Coronary artery (tissue), 2 donors: ENCODE data around the gene ITGB2.

Experiments used
- DNase-seq: peaks from one replicate; pipeline ENCODE4 v3.0.0-alpha.2; 2017; ENCODE audit warnings: low spot score
- H3K27ac ChIP-seq, 2 donors: fragments of 200-600 bp; sonication (generic); one replicate each; pipeline ENCODE4 v1.5.1; 2016 to 2019
- H3K4me3 ChIP-seq: fragments of 200-600 bp; sonication (generic); 2 replicates; pipeline ENCODE4 v1.5.1; 2016; ENCODE audit warnings: mild to moderate bottlenecking, moderate library complexity
- CTCF ChIP-seq: fragments of 200-600 bp; sonication (generic); IDR thresholded peaks from one replicate; pipeline ENCODE4 v1.5.1; 2019; ENCODE audit warnings: antibody characterized with exemption

The ITGB2 gene

GRCh38 chr21:44869781-44870747 lies 50.6 kb downstream of the ITGB2 start:
- Histone ChIP-seq H3K27ac (peak overlapping the region; percentile 95 to 97), H3K4me3 (peak overlapping the region; percentile 98)
- DNase-seq, result peak; percentile 87
- TF ChIP-seq CTCF, result no peak

- H3K27ac ChIP-seq, result peak overlapping the region; percentile 95 to 97
- DNase-seq, result no peak
- TF ChIP-seq CTCF, result no peak
- peak overlapping the region; percentile 45 for H3K4me3 ChIP-seq
These were observed 52.0 kb downstream of the ITGB2 start for GRCh38 chr21:44868707-44869106.

- Histone ChIP-seq H3K4me3 (peak overlapping the region; percentile 45), H3K27ac (peak overlapping the region; percentile 95 to 97)
- no peak for TF ChIP-seq CTCF
- no peak for DNase-seq
These were observed 52.5 kb downstream of the ITGB2 start for GRCh38 chr21:44867999-44868700.

- DNase-seq, result no peak
- Histone ChIP-seq H3K27ac (peak overlapping the region in 1 of 2 donors; percentile 18), H3K4me3 (no peak overlapping the region)
- TF ChIP-seq CTCF, result no peak
These were observed 53.2 kb downstream of the ITGB2 start for GRCh38 chr21:44867464-44867863.

GRCh38 chr21:44866780-44867179 lies 53.9 kb downstream of the ITGB2 start:
- no peak for DNase-seq
- TF ChIP-seq CTCF, result no peak
- Histone ChIP-seq H3K4me3 (peak overlapping the region; percentile 48), H3K27ac (peak overlapping the region in 1 of 2 donors; percentile 18)

GRCh38 chr21:44865561-44866280 lies 55.0 kb downstream of the ITGB2 start:
- DNase-seq, result no peak
- no peak for TF ChIP-seq CTCF
- H3K4me3 ChIP-seq, result peak overlapping the region; percentile 1
- peak overlapping the region in 1 of 2 donors; percentile 18 for H3K27ac ChIP-seq
